Dermis blood vessel endothelial cell (primary cell): ENCODE data around the gene TTC34. TPM values are rescaled to one million over a fixed set of nuclear protein-coding genes. Genes with fewer than 3 reads are reported as not detected.
"Not testable (repeated sequence)": the region's sequence is repeated elsewhere in the genome, so short reads cannot be mapped to it uniquely, and the experiment has no call there.

Experiments used
- DNase-seq: peaks from one replicate; pipeline ENCODE4 v3.0.0; 2010
- total RNA-seq: library from RNA; depleted of rRNA; stranded (reverse); fragments of >200 nt; gene quantifications from 2 replicates; pipeline ENCODE4 v1.2.3, GENCODE V29; 2014

The TTC34 gene
- total RNA-seq, 1 donor from 2014 or later = under 0.01 TPM

- not testable (repeated sequence) for DNase-seq
These were observed 141.7 kb downstream of the TTC34 start for GRCh38 chr1:2659806-2660205.

GRCh38 chr1:2657909-2658308, 143.6 kb downstream of the TTC34 start:
- DNase-seq = not testable (repeated sequence)

DNA sequence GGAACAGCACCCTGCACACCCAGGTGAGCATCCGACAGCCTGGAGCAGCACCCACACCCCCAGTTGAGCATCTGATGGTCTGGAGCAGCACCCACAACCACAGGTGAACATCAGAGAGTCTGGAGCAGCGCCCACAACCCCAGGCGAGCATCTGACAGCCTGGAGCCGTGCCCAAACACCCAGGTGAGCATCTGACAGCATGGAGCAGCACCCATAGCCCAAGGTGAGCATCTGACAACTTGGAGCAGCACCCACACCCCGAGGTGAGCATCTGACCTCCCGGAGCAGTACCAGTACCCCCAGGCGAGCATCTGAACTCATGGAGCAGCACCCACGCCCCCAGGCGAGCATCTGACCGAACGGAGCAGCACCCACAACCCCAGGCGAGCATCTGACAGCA, 144.4 kb downstream of the TTC34 start:
- DNase-seq = not testable (repeated sequence)

GRCh38 chr1:2655598-2656434, 145.7 kb downstream of the TTC34 start:
- DNase-seq = peak; percentile 19

DNA sequence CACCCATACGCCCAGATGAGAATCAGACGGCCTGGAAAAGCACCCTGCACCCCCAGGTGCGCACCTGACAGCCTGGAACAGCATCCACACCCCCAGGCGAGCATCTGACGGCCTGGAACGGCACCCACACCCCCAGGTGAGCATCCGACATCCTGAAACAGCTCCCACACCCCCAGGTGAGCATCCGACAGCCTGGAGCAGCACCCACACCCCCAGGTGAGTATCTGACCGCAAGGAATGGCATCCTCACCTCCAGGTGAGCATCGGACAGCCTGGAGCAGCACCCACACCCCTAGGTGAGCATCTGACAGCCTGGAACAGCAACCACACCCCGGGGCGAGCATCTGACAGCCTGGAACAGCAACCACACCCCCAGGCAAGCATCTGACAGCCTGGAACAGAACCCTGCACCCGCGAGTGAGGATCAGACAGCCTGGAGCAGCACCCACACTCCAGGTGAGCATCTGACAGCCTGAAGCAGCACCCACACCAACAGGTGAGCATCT, 147.0 kb downstream of the TTC34 start:
- not testable (repeated sequence) for DNase-seq

DNA sequence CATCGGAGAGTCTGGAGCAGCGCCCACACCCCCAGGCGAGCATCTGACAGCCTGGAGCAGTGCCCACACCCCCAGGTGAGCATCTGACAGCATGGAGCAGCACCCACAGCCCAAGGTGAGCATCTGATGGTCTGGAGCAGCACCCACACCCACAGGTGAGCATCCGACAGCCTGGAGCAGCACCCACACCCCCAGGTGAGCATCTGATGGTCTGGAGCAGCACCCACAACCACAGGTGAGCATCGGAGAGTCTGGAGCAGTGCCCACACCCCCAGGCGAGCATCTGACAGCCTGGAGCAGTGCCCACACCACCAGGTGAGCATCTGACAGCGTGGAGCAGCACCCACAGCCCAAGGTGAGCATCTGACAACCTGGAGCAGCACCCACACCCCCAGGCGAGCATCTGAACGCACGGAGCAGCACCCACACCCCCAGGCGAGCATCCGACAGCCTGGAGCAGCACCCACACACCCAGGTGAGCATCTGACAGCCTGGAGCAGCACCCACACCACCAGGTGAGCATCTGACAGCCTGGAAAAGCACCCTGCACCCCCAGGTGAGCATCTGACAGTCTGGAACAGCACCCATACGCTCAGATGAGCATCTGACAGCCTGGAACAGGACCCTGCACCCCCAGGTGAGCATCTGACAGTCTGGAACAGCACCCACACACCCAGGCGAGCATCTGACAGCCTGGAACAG, 147.6 kb downstream of the TTC34 start:
- DNase-seq = peak; percentile 24

DNA sequence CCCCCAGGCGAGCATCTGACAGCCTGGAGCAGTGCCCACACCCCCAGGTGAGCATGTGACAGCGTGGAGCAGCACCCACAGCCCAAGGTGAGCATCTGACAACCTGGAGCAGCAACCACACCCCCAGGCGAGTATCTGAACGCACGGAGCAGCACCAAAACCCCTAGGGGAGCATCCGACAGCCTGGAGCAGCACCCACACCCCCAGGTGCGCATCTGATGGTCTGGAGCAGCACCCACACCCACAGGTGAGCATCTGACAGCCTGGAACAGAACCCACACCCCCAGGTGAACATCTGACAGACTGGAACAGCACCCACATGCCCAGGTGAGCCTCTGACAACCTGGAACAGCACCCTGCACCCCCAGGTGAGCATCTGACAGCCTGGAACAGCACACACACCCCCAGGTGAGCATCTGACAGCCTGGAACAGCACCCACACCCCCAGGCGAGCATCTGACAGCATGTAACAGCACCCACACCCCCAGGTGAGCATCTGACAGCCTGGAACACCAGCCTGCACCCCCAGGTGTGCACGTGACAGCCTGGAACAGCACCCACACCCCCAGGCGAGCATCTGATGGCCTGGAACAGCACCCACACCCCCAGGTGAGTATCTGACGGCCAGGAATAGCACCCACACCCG, 148.4 kb downstream of the TTC34 start:
- not testable (repeated sequence) for DNase-seq

- peak; percentile 18 for DNase-seq
These were observed 149.2 kb downstream of the TTC34 start for GRCh38 chr1:2652152-2652925.

- no peak for DNase-seq
These were observed 150.4 kb downstream of the TTC34 start for GRCh38 chr1:2650967-2651645.

DNA sequence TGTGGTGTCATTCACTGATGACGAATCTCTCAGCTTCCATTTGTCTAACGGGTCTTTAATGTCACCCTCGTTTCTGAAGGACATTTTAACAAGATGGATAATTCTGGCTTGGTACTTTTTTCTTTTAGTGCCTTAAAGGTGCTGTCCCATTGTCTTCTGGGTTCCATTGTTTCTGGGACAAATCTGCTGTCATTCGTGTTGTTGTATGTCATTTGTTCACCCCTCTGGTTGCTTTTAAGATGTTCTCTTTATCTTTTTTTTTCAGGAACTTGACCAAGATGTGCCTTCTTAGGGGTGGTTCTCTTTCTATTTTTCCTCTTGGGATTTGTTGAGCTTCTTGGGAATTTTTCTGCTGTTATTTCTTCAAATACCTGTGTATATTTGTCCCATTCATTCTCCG, 154.7 kb downstream of the TTC34 start:
- DNase-seq = no peak

GRCh38 chr1:2645776-2646175, 155.7 kb downstream of the TTC34 start:
- no peak for DNase-seq

DNA sequence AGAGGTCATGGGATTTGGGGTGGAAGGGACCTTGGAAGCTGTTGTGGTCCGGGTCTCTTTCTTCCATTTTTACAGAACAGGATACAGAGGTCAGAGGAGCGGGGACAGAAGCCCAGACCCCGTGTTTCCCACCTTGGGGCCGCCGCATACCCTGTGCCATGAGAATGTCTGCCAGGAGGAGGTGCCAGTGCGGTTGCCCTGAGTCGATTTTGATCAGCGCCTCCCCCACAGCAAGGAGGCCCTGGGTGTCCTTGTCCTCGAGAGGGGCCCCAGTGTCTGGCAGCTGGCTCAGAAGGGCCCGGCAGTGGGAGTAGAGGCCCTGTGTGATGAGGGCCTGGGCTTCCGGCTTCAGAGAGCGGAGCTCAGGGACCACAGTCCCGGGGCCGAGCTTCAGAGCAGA, 156.3 kb downstream of the TTC34 start:
- no peak for DNase-seq

- DNase-seq = no peak
These were observed 156.8 kb downstream of the TTC34 start for GRCh38 chr1:2644591-2645101.

GRCh38 chr1:2644171-2644570, 157.3 kb downstream of the TTC34 start:
- DNase-seq = no peak

- no peak for DNase-seq
These were observed 157.9 kb downstream of the TTC34 start for GRCh38 chr1:2643414-2644077.

- DNase-seq = peak; percentile 93
These were observed 158.7 kb downstream of the TTC34 start for GRCh38 chr1:2642560-2643413.

- DNase-seq = no peak
These were observed 159.3 kb downstream of the TTC34 start for GRCh38 chr1:2642131-2642559.

- no peak for DNase-seq
These were observed 159.9 kb downstream of the TTC34 start for GRCh38 chr1:2641381-2642130.

DNA sequence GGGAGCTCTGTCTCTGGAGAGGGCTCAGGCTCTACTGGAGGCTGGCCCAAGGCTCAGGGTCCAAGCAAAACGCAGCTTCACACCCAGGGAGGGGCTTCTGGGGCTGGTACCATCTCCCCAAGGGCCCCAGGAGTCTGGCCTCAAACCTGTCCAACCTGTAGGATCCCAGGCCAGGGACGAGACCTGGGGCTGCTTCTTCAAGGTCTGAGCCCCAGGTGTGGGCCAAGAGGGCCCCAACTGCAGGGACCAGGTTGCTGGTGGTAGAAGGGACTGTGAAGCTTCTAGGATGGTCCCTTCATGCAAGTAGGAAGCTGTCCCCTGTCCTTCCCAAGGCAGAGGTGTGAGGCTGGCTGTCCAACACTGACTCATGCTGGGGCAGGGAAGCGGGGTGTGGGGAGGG, 160.9 kb downstream of the TTC34 start:
- DNase-seq = no peak
